HEK293 (cell line): ENCODE results near the gene DKK2.

Experiments
- CTCF ChIA-PET: fragments of 350-600 bp; formaldehyde crosslinking; extraction: SDS; loops from one replicate; lab custom pipeline; 2021; ENCODE audit warnings: antibody characterized with exemption; lab: Yijun Ruan, JAX
- POLR2A ChIA-PET: fragments of 300-600 bp; formaldehyde crosslinking; extraction: SDS; loops from one replicate; lab custom pipeline; 2020; ENCODE audit warnings: antibody characterized with exemption, inconsistent platforms; lab: Yijun Ruan, JAX
- H3K27ac ChIP-seq: fragments of 200-500 bp; sonication (Bioruptor generic); 2 replicates; pipeline ENCODE4 v1.5.1; 2014; ENCODE audit warnings: low read depth, low read length, control low read depth, inconsistent platforms; ENCODE audit errors: extremely low read depth
- H3K36me3 ChIP-seq, 2 experiments: fragments of 200-500 bp in 1 of 2; sonication (Bioruptor generic) in 1 of 2; 1 replicate in 1 of 2; 2 replicates in 1 of 2; pipeline ENCODE4 v1.5.1; 2014 to 2017; ENCODE audit warnings: inconsistent platforms in 2 of 2, low read length in 2 of 2; ENCODE audit not compliant: control insufficient read depth in 2 of 2, insufficient read depth in 1 of 2
- H3K4me1 ChIP-seq: fragments of 200-500 bp; sonication (Bioruptor generic); 2 replicates; pipeline ENCODE4 v1.5.1; 2014; ENCODE audit warnings: mild to moderate bottlenecking, low read length, inconsistent platforms; ENCODE audit not compliant: control insufficient read depth, insufficient read depth
- H3K4me3 ChIP-seq: 2 replicates; pipeline ENCODE4 v1.5.1; 2011; ENCODE audit warnings: low read depth, mild to moderate bottlenecking, control low read depth, low read length, moderate library complexity
- H3K9me3 ChIP-seq: fragments of 200-500 bp; sonication (Bioruptor generic); 2 replicates; pipeline ENCODE4 v1.5.1; 2014; ENCODE audit warnings: low read depth, low read length, inconsistent platforms; ENCODE audit not compliant: control insufficient read depth, insufficient read depth
- GLI4 ChIP-seq: fragments of 450-650 bp; formaldehyde crosslinking; IDR thresholded peaks from 2 replicates; pipeline ENCODE4 v1.5.1; 2016; ENCODE audit warnings: missing biosample characterization, missing genetic modification characterization
- PRDM1 ChIP-seq: fragments of 450-650 bp; formaldehyde crosslinking; IDR thresholded peaks from 2 replicates; pipeline ENCODE4; 2016; ENCODE audit warnings: missing biosample characterization, missing genetic modification characterization
- PRDM2 ChIP-seq: fragments of 450-650 bp; formaldehyde crosslinking; IDR thresholded peaks from 2 replicates; pipeline ENCODE4 v1.5.1; 2016; ENCODE audit warnings: missing biosample characterization, missing genetic modification characterization, borderline replicate concordance
- SP2 ChIP-seq: fragments of 450-650 bp; formaldehyde crosslinking; IDR thresholded peaks from 2 replicates; pipeline ENCODE4 v1.5.1; 2016; ENCODE audit warnings: missing biosample characterization, missing genetic modification characterization
- SP3 ChIP-seq: fragments of 450-650 bp; formaldehyde crosslinking; IDR thresholded peaks from 2 replicates; pipeline ENCODE4 v1.5.1; 2016; ENCODE audit warnings: missing biosample characterization, missing genetic modification characterization
- YY2 ChIP-seq: fragments of 450-650 bp; formaldehyde crosslinking; IDR thresholded peaks from 2 replicates; pipeline ENCODE4 v1.5.1; 2016; ENCODE audit warnings: missing biosample characterization, missing genetic modification characterization
- ZBTB8A ChIP-seq: fragments of 450-650 bp; formaldehyde crosslinking; IDR thresholded peaks from 2 replicates; pipeline ENCODE4 v1.5.1; 2016; ENCODE audit warnings: missing biosample characterization, missing genetic modification characterization
- ZFP37 ChIP-seq: fragments of 450-650 bp; formaldehyde crosslinking; IDR thresholded peaks from 2 replicates; pipeline ENCODE4 v1.5.1; 2016; ENCODE audit warnings: missing biosample characterization, missing genetic modification characterization
- ZNF140 ChIP-seq: fragments of 450-650 bp; formaldehyde crosslinking; IDR thresholded peaks from 2 replicates; pipeline ENCODE4 v1.5.1; 2016; ENCODE audit warnings: missing biosample characterization, missing genetic modification characterization
- ZNF148 ChIP-seq: fragments of 450-650 bp; formaldehyde crosslinking; IDR thresholded peaks from 2 replicates; pipeline ENCODE4 v1.5.0; 2017; ENCODE audit warnings: missing biosample characterization, missing genetic modification characterization, borderline replicate concordance
- ZNF19 ChIP-seq: fragments of 450-650 bp; formaldehyde crosslinking; IDR thresholded peaks from 2 replicates; pipeline ENCODE4; 2016; ENCODE audit warnings: missing biosample characterization, missing genetic modification characterization, low read depth
- ZNF280D ChIP-seq: fragments of 450-650 bp; formaldehyde crosslinking; IDR thresholded peaks from 2 replicates; pipeline ENCODE4 v1.5.1; 2016; ENCODE audit warnings: missing biosample characterization, missing genetic modification characterization
- ZNF350 ChIP-seq: fragments of 450-650 bp; formaldehyde crosslinking; IDR thresholded peaks from 2 replicates; pipeline ENCODE4 v1.5.0; 2017; ENCODE audit warnings: missing biosample characterization, mild to moderate bottlenecking, missing genetic modification characterization
- ZNF549 ChIP-seq: fragments of 450-650 bp; IDR thresholded peaks from 2 replicates; pipeline ENCODE4 v1.5.1; 2018; ENCODE audit warnings: missing biosample characterization, missing genetic modification characterization, mild to moderate bottlenecking, inconsistent platforms, moderate library complexity
- ZNF560 ChIP-seq: fragments of 450-650 bp; formaldehyde crosslinking; IDR thresholded peaks from 2 replicates; pipeline ENCODE4 v1.5.1; 2017; ENCODE audit warnings: missing biosample characterization, missing genetic modification characterization, borderline replicate concordance
- ZNF585B ChIP-seq: fragments of 450-650 bp; formaldehyde crosslinking; IDR thresholded peaks from 2 replicates; pipeline ENCODE4 v1.5.1; 2016; ENCODE audit warnings: missing biosample characterization, missing genetic modification characterization
- ZNF701 ChIP-seq: fragments of 450-650 bp; formaldehyde crosslinking; IDR thresholded peaks from 2 replicates; pipeline ENCODE4 v1.5.1; 2016; ENCODE audit warnings: missing biosample characterization, missing genetic modification characterization
- ZNF747 ChIP-seq: fragments of 450-650 bp; formaldehyde crosslinking; IDR thresholded peaks from 2 replicates; pipeline ENCODE4 v1.5.1; 2016; ENCODE audit warnings: missing biosample characterization, missing genetic modification characterization
- ZNF837 ChIP-seq: fragments of 450-650 bp; formaldehyde crosslinking; IDR thresholded peaks from 2 replicates; pipeline ENCODE4 v1.5.1; 2016; ENCODE audit warnings: missing biosample characterization, missing genetic modification characterization

DKK2 gene

DNA sequence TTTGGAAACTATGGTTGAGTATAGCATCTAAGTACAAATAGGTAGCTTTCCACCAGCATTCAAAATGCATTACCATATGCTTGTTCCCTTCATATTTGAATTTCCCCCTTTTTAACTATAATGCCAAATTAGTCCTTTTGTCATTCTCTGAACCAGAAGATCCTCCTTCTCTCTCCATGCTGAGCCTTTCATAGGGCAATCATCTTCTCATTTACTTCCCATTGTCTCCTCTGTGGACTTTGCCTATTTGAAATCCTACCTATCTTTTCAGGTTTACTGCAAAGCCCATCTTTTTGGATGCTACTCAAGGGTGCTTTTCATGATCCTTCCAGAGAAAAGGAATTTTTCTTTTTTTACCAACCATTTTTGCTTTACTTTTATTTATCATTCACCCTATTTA, 54.7 kb downstream of the DKK2 start:
- no peak overlapping the region for H3K27ac ChIP-seq
- no peaks in the 10 kb centered on the region for H3K4me1 ChIP-seq
- ChIA-PET POLR2A (no interaction called here), CTCF (no interaction called here)
- H3K4me3 ChIP-seq = no peak overlapping the region
- no peaks in the 10 kb centered on the region for H3K36me3 ChIP-seq
- TF ChIP-seq ZNF747 (tag by site-specific recombination) = no peak
- TF ChIP-seq ZBTB8A (tag by site-specific recombination) = no peak
- no peak for TF ChIP-seq ZFP37 (tag by site-specific recombination)
- TF ChIP-seq ZNF837 (tag by site-specific recombination) = no peak
- TF ChIP-seq ZNF148 (tag by site-specific recombination) = no peak
- TF ChIP-seq ZNF560 (tag by site-specific recombination) = no peak
- no peak for TF ChIP-seq ZNF549
- no peak for TF ChIP-seq PRDM2 (tag by site-specific recombination)
- no peak for TF ChIP-seq ZNF19 (tag by site-specific recombination)
- no peak for TF ChIP-seq GLI4 (tag by site-specific recombination)
- TF ChIP-seq YY2 (tag by site-specific recombination) = no peak
- TF ChIP-seq PRDM1 (tag by site-specific recombination) = no peak
- TF ChIP-seq ZNF280D (tag by site-specific recombination) = no peak
- TF ChIP-seq ZNF140 (tag by site-specific recombination) = no peak
- TF ChIP-seq SP3 (tag by site-specific recombination) = no peak
- no peak for TF ChIP-seq ZNF350 (tag by site-specific recombination)
- TF ChIP-seq SP2 (tag by site-specific recombination) = no peak
- TF ChIP-seq ZNF585B (tag by site-specific recombination) = no peak
- no peak for TF ChIP-seq ZNF701 (tag by site-specific recombination)
- no peaks in the 10 kb centered on the region for H3K9me3 ChIP-seq
